Liver (tissue), 9 donors: ENCODE results near the gene FILIP1. TPM values are rescaled to one million over a fixed set of nuclear protein-coding genes. Genes with fewer than 3 reads are reported as not detected.
A peak's percentile ranks its signal among the peaks of the same experiment; 100 is the strongest.

ENCODE experiments used
- DNase-seq: peaks from one replicate; pipeline ENCODE4 v3.0.0-alpha.2; 2017; ENCODE audit warnings: low spot score
- H3K27ac ChIP-seq, 2 donors: one replicate each; pipeline ENCODE4 v1.7.0; 2013; ENCODE audit warnings: inconsistent platforms in 2 of 2, low read length in 2 of 2, control low read depth in 1 of 2, low read depth in 1 of 2, mild to moderate bottlenecking in 1 of 2
- H3K27me3 ChIP-seq, 4 donors: one replicate each; pipeline versions ENCODE4 v1.6.1 to v1.7.0; 2013; ENCODE audit warnings: low read length in 3 of 4, inconsistent platforms in 1 of 4, mild to moderate bottlenecking in 1 of 4, moderate library complexity in 1 of 4; ENCODE audit not compliant: control insufficient read depth in 4 of 4, insufficient read depth in 4 of 4
- H3K36me3 ChIP-seq, 4 donors: one replicate each; pipeline versions ENCODE4 v1.6.1 to v1.7.0; 2013; ENCODE audit warnings: low read length in 3 of 4, mild to moderate bottlenecking in 3 of 4, low read depth in 1 of 4, moderate library complexity in 1 of 4; ENCODE audit not compliant: control insufficient read depth in 4 of 4, insufficient read depth in 3 of 4
- H3K4me1 ChIP-seq, 4 donors: one replicate each; pipeline versions ENCODE4 v1.6.1 to v1.7.0; 2013; ENCODE audit warnings: low read length in 3 of 4, mild to moderate bottlenecking in 3 of 4, moderate library complexity in 1 of 4; ENCODE audit not compliant: control insufficient read depth in 4 of 4, insufficient read depth in 4 of 4
- H3K4me3 ChIP-seq, 3 donors: one replicate each; pipeline versions ENCODE4 v1.6.1 to v1.7.0; 2013; ENCODE audit warnings: low read length in 3 of 3, control low read depth in 1 of 3, low read depth in 1 of 3, mild to moderate bottlenecking in 1 of 3
- H3K9ac ChIP-seq, 2 donors: one replicate each; pipeline ENCODE4 v1.7.0; 2013; ENCODE audit warnings: low read length in 2 of 2, mild to moderate bottlenecking in 2 of 2, moderate library complexity in 2 of 2, control low read depth in 1 of 2, low read depth in 1 of 2
- H3K9me3 ChIP-seq, 4 donors: one replicate each; pipeline versions ENCODE4 v1.6.1 to v1.7.0; 2013; ENCODE audit warnings: low read length in 3 of 4; ENCODE audit not compliant: control insufficient read depth in 4 of 4
- ATF3 ChIP-seq: IDR thresholded peaks from 2 replicates; pipeline ENCODE4 v1.6.1; 2016; ENCODE audit warnings: antibody characterized with exemption
- CTCF ChIP-seq: fragments of 150-350 bp; IDR thresholded peaks from 2 replicates; pipeline ENCODE4 v1.5.1; 2017; ENCODE audit warnings: improper control_type of control experiment, low read depth, low read length; ENCODE audit not compliant: missing input control
- EGR1 ChIP-seq, 2 donors: IDR thresholded peaks; 2 replicates each; pipeline ENCODE4 v1.6.1; 2016 to 2018; ENCODE audit warnings: antibody characterized with exemption in 2 of 2, low read depth in 2 of 2
- FOXA1 ChIP-seq: IDR thresholded peaks from 2 replicates; pipeline ENCODE4 v1.6.1; 2016; ENCODE audit warnings: antibody characterized with exemption
- FOXA2 ChIP-seq: IDR thresholded peaks from 2 replicates; pipeline ENCODE4 v1.6.1; 2016; ENCODE audit warnings: antibody characterized with exemption
- GABPA ChIP-seq, 2 donors: IDR thresholded peaks in 1 of 2; conservative IDR thresholded peaks in 1 of 2; 2 replicates each; pipeline ENCODE4 v1.6.1; 2016; ENCODE audit warnings: antibody characterized with exemption in 2 of 2, mild to moderate bottlenecking in 1 of 2, moderate library complexity in 1 of 2
- HNF4A ChIP-seq, 2 donors: conservative IDR thresholded peaks; 2 replicates each; pipeline ENCODE4 v1.6.1; 2016; ENCODE audit warnings: antibody characterized with exemption in 2 of 2, mild to moderate bottlenecking in 2 of 2
- HNF4G ChIP-seq: IDR thresholded peaks from 2 replicates; pipeline ENCODE4 v1.6.1; 2016; ENCODE audit warnings: antibody characterized with exemption
- JUND ChIP-seq, 2 donors: IDR thresholded peaks; 2 replicates each; pipeline ENCODE4 v1.6.1; 2016; ENCODE audit warnings: antibody characterized with exemption in 2 of 2
- MAX ChIP-seq: IDR thresholded peaks from 2 replicates; pipeline ENCODE4 v1.6.1; 2016; ENCODE audit warnings: antibody characterized with exemption
- NR2F2 ChIP-seq: IDR thresholded peaks from 2 replicates; pipeline ENCODE4 v1.6.1; 2016; ENCODE audit warnings: antibody characterized with exemption
- RAD21 ChIP-seq, 2 donors: IDR thresholded peaks; 2 replicates each; pipeline ENCODE4 v1.6.1; 2016; ENCODE audit warnings: antibody characterized with exemption in 2 of 2, mild to moderate bottlenecking in 2 of 2
- RXRA ChIP-seq, 2 donors: IDR thresholded peaks; 2 replicates each; pipeline ENCODE4 v1.6.1; 2017 to 2018; ENCODE audit warnings: antibody characterized with exemption in 2 of 2, mild to moderate bottlenecking in 1 of 2
- SP1 ChIP-seq: IDR thresholded peaks from 2 replicates; pipeline ENCODE4 v1.6.1; 2018; ENCODE audit warnings: antibody characterized with exemption, mild to moderate bottlenecking
- TAF1 ChIP-seq: conservative IDR thresholded peaks from 2 replicates; pipeline ENCODE4 v1.6.1; 2016; ENCODE audit warnings: antibody characterized with exemption, mild to moderate bottlenecking
- YY1 ChIP-seq: IDR thresholded peaks from 2 replicates; pipeline ENCODE4 v1.6.1; 2016; ENCODE audit warnings: antibody characterized with exemption, mild to moderate bottlenecking
- ZBTB33 ChIP-seq: IDR thresholded peaks from 2 replicates; pipeline ENCODE4 v1.6.1; 2016; ENCODE audit warnings: antibody characterized with exemption
- WGBS: extraction: QIAGEN DNeasy Blood & Tissue Kit; methylation state at CpG from one replicate; pipeline ENCODE4 v1.1.7; 2013; 5-methylcytosine and 5-hydroxymethylcytosine counted together
- polyA plus RNA-seq, 2 donors: library from polyadenylated mRNA; stranded (reverse) in 1 of 2; unstranded in 1 of 2; fragments of 200-250 nt in 1 of 2; fragments of >200 nt in 1 of 2; fragmentation: Nextera tagmentation in 1 of 2; extraction: Ambion mirVana in 1 of 2; gene quantifications; one replicate each; pipeline versions ENCODE4 v1.2.1 to v1.2.3, GENCODE V29; 2013 to 2015
- total RNA-seq, 2 donors: library from RNA; depleted of rRNA; stranded (reverse); fragments of >200 nt; gene quantifications; one replicate each; pipeline ENCODE4 v1.2.3, GENCODE V29; 2014
- TF ChIP-seq, protein P1 (sequence below): IDR thresholded peaks from 2 replicates; pipeline ENCODE4 v1.6.1; 2016; ENCODE audit warnings: antibody characterized with exemption, mild to moderate bottlenecking
- donor health status: healthy.
- donor health status: healthy.
- donor health status: healthy.
- donor health status: healthy.
- donor health status: healthy.

The FILIP1 gene
- total and polyA plus RNA-seq, 4 donors, result 0.70 to 2.8 (median 1.1) TPM

- Histone ChIP-seq H3K4me1 (peaks cover 4 to 31% (median 26%) of the 10 kb centered on the region in 4 donors), H3K9me3 (no peaks in the 10 kb centered on the region), H3K27ac (no peak overlapping the region), H3K9ac (no peak overlapping the region), H3K36me3 (no peaks in the 10 kb centered on the region), H3K4me3 (no peak overlapping the region), H3K27me3 (no peaks in the 10 kb centered on the region)
- no peak for DNase-seq
- 71% methylated on average over 4 of the region's 4 CpGs for WGBS
- TF ChIP-seq YY1, result no peak
- peak in 1 of 2 donors; percentile 7 for TF ChIP-seq HNF4A (conservative IDR thresholded peaks at IDR 0.05)
Measured at GRCh38 chr6:75280131-75280855, 213.3 kb downstream of the FILIP1 start.

DNA sequence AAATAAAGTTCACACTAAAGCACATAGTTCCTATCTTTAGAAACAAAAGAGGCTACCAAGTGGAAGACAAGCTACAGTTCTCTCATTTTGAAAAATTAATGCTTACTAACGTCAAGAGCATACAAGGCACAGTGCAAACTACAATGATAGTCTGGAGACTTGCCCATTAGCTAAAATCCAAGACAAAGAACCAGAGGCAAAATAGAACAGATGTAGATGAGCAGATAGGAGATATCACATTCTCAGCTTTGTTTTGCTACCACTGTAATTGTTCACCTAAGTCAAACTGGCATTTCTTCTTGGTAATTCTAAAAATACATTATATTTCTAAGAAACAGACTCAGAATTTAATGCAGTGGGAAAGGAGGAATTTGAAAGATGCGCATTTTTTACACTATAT, 214.2 kb downstream of the FILIP1 start:
- Histone ChIP-seq H3K27ac (no peak overlapping the region), H3K9ac (no peak overlapping the region), H3K4me3 (no peak overlapping the region), H3K27me3 (no peaks in the 10 kb centered on the region), H3K9me3 (no peaks in the 10 kb centered on the region), H3K36me3 (no peaks in the 10 kb centered on the region), H3K4me1 (peaks cover 4 to 31% (median 26%) of the 10 kb centered on the region in 4 donors)
- WGBS, result 82% methylated on average over 2 of the region's 2 CpGs
- DNase-seq, result no peak
- TF ChIP-seq FOXA2 (no peak), CTCF (no peak), ATF3 (no peak), RXRA (IDR thresholded peaks at IDR 0.05) (no peak), NR2F2 (no peak), EGR1 (IDR thresholded peaks at IDR 0.05; ENCODE audit: low read depth in 2 of 2) (no peak), ZBTB33 (no peak), HNF4G (no peak), FOXA1 (no peak), SP1 (no peak), YY1 (no peak), TAF1 (no peak), HNF4A (conservative IDR thresholded peaks at IDR 0.05) (no peak), RAD21 (IDR thresholded peaks at IDR 0.05) (no peak), MAX (no peak), GABPA (IDR thresholded peaks at IDR 0.05 in 1 of 2, conservative IDR thresholded peaks at IDR 0.05 in 1 of 2) (no peak), JUND (IDR thresholded peaks at IDR 0.05) (no peak)
- TF ChIP-seq, protein P1, sequence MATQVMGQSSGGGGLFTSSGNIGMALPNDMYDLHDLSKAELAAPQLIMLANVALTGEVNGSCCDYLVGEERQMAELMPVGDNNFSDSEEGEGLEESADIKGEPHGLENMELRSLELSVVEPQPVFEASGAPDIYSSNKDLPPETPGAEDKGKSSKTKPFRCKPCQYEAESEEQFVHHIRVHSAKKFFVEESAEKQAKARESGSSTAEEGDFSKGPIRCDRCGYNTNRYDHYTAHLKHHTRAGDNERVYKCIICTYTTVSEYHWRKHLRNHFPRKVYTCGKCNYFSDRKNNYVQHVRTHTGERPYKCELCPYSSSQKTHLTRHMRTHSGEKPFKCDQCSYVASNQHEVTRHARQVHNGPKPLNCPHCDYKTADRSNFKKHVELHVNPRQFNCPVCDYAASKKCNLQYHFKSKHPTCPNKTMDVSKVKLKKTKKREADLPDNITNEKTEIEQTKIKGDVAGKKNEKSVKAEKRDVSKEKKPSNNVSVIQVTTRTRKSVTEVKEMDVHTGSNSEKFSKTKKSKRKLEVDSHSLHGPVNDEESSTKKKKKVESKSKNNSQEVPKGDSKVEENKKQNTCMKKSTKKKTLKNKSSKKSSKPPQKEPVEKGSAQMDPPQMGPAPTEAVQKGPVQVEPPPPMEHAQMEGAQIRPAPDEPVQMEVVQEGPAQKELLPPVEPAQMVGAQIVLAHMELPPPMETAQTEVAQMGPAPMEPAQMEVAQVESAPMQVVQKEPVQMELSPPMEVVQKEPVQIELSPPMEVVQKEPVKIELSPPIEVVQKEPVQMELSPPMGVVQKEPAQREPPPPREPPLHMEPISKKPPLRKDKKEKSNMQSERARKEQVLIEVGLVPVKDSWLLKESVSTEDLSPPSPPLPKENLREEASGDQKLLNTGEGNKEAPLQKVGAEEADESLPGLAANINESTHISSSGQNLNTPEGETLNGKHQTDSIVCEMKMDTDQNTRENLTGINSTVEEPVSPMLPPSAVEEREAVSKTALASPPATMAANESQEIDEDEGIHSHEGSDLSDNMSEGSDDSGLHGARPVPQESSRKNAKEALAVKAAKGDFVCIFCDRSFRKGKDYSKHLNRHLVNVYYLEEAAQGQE, result no peak
